ENCODE results near the gene SMIM9. TPM values are rescaled to one million over a fixed set of nuclear protein-coding genes. Genes with fewer than 3 reads are reported as not detected.
A peak's percentile ranks its signal among the peaks of the same experiment; 100 is the strongest.
"Not testable (repeated sequence)": the region's sequence is repeated elsewhere in the genome, so short reads cannot be mapped to it uniquely, and the experiment has no call there.

Gene SMIM9
- polyA plus RNA-seq: not detected

DNA sequence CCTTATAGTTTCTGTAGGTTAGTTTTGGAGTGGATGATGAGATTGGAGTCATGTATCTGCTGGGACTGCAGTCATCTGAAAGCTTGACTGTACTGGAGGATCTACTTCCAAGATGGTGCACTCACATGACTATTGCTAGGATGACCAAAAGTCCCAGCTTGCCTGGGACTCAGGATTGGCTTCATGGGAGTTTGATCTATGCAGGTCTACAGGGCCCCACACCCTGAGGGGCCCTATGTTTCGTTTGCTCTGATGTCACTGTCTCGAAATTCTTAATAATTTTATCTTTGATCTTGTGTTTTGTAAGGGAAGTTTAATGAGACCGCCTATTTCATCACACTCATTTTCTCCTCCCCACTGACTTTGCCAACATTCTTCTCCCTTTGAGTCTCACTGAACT lies at the start of gene SMIM9:
TSS of gene SMIM9 (minus strand) at position 101 of the 400 bp plus-strand sequence. CDS start 3,806 bp downstream, outside the sequence.
- Mint-ChIP-seq H3K36me3 (no peaks in the 10 kb centered on the region), H3K27me3 (ENCODE audit: low read depth in 3 of 3) (peaks cover 3 to 7% (median 4%) of the 10 kb centered on the region in 3 donors), H3K4me3 (no peak within 1 kb of the TSS), H3K9me3 (peaks cover 0 to 2% (median 0%) of the 10 kb centered on the region in 6 donors), H3K4me1 (peaks cover 0 to 2% of the 10 kb centered on the region in 2 donors), H3K27ac (no peak within 1 kb of the TSS)
- no peak for DNase-seq

DNA sequence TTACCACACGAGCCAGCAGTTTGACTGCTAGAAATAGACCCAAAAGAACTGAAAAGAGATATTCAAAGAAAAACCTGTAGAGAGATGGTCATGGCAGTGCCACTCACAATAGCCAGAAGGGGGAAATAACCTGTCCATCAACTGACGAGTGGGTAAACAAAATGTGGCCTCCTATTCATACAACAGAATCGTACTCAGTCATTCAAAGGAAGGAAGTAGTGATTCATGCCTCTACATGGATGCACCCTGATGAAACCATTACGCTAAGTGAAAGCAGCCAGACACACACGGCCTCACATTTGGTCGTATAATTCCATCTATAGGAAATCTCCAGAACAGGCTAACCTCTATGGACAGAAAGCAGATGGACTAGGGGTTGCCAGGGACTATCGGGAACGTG lies 49.6 kb upstream of the SMIM9 start:
- H3K4me1 Mint-ChIP-seq; H3K27ac Mint-ChIP-seq; DNase-seq; H3K9me3 Mint-ChIP-seq; H3K36me3 Mint-ChIP-seq; H3K4me3 Mint-ChIP-seq; H3K27me3 Mint-ChIP-seq (ENCODE audit: low read depth in 3 of 3): not testable (repeated sequence)

DNA sequence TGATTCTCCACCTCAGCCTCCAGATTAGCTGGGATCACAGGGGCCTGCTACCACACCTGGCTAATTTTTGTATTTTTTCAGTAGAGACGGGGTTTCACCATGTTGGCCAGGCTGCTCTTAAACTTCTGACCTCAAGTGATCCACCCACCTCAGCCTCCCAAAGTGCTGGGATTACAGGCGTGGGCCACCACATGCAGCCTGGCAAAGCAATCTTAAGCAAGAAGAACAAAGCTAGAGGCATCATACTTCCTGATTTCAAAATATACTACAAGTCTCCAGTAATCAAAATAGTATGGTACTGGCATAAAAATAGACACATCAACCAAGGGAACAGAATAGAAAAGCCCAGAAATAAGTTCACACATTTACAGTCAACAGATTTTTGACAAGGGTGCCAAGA lies 38.9 kb upstream of the SMIM9 start:
- H3K4me1 Mint-ChIP-seq: no peaks in the 10 kb centered on the region
- H3K36me3 Mint-ChIP-seq: peaks cover 0 to under 1% (median 0%) of the 10 kb centered on the region in 3 donors
- DNase-seq: no peak
- H3K9me3 Mint-ChIP-seq: peaks cover 0 to 7% (median 3%) of the 10 kb centered on the region in 6 donors
- H3K27me3 Mint-ChIP-seq (ENCODE audit: low read depth in 3 of 3): peaks cover 3 to 15% (median 3%) of the 10 kb centered on the region in 3 donors
- H3K4me3 Mint-ChIP-seq: no peak overlapping the region
- no peak overlapping the region for H3K27ac Mint-ChIP-seq

- H3K27me3 Mint-ChIP-seq (ENCODE audit: low read depth in 3 of 3): peaks cover 1 to 17% (median 7%) of the 10 kb centered on the region in 3 donors
- not testable (repeated sequence) for DNase-seq, H3K4me1 Mint-ChIP-seq, H3K36me3 Mint-ChIP-seq, H3K27ac Mint-ChIP-seq, H3K4me3 Mint-ChIP-seq
- peaks cover 0 to 14% (median 8%) of the 10 kb centered on the region in 6 donors for H3K9me3 Mint-ChIP-seq
These were observed 34.1 kb upstream of the SMIM9 start for GRCh38 chrX:154868522-154868921.

DNA sequence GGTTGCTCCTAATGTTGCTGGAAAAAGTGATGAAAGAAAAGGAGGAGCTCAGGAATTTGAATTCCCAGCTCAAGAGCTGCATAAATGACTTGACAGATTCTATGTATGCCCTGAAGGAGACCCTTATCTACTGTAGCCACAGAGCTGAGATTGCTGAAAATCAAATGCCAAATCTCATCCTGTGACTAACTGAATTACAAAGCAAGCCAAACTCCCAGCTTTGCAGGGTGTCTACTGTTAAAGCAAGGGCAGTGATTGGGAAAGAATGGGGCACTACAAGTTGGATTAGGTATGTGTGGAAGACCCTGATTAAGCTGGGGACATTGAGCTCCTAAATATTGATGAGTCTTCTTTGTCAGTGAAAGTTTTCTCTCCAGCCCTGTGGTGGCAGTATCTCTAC lies 20.8 kb upstream of the SMIM9 start:
- peaks cover 0 to 5% (median 1%) of the 10 kb centered on the region in 3 donors for H3K27me3 Mint-ChIP-seq (ENCODE audit: low read depth in 3 of 3)
- H3K4me1 Mint-ChIP-seq: no peaks in the 10 kb centered on the region
- no peak overlapping the region for H3K27ac Mint-ChIP-seq
- no peak overlapping the region for H3K4me3 Mint-ChIP-seq
- H3K9me3 Mint-ChIP-seq: no peaks in the 10 kb centered on the region
- H3K36me3 Mint-ChIP-seq: no peaks in the 10 kb centered on the region
- no peak for DNase-seq

DNA sequence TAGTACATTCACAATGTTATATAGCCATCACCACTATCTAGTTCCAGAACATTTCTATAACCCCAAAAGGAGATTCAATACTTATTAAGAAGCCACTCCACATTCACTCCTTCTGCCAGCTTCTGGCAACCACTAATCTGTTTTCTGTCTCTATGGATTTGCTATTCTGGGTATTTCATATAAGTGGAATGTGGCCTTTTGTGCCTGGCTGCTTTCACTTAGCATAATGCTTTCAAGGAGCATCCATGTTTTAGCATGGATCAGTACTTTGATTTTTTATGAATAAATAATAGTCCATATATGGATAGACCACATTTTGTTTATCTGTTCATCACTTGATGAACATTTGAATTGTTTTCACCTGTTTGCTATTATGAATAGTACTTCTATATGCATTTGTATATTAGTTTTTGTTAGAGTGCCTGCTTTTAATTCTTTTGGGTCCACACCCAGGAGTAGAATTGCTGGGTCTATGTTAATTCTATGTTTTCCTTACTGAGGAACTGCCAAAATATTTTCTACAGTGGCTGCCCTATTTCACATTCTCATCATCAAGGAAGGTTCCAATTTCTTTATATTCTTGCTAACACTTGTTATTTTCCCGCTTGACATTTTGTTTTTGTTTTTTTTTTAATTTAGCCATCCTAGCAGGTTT lies 16.6 kb upstream of the SMIM9 start:
- Mint-ChIP-seq H3K4me3 (no peak overlapping the region), H3K36me3 (peaks cover 0 to 4% (median 0%) of the 10 kb centered on the region in 3 donors), H3K27me3 (ENCODE audit: low read depth in 3 of 3) (peaks cover 0 to 5% (median 3%) of the 10 kb centered on the region in 3 donors), H3K27ac (no peak overlapping the region), H3K9me3 (no peaks in the 10 kb centered on the region), H3K4me1 (no peaks in the 10 kb centered on the region)
- DNase-seq: no peak

DNA sequence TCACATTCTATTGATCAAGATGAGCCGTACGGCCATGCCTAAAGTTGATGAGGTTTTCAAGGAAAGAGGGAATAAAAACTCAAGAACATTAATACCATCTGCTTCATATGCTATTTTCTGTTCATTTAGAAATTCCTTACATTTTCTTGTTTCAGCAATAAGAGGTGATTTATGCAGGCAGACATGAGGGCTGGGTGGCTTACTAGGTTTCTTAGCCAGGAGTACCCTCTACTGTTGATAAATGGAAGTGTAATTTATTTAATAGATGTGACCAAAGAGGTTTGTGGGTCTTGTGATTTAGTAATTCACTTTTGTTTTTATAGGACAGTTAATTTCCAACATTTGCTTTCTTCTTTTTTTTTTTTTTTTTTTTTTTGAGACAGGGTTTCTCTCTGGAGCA lies 6.4 kb upstream of the SMIM9 start:
- DNase-seq: peak; percentile 39 to 48 (median 46)
- Mint-ChIP-seq H3K4me1 (no peaks in the 10 kb centered on the region), H3K27me3 (ENCODE audit: low read depth in 3 of 3) (peaks cover 0 to 4% (median 3%) of the 10 kb centered on the region in 3 donors), H3K4me3 (no peak overlapping the region), H3K9me3 (peaks cover 0 to 2% (median 0%) of the 10 kb centered on the region in 6 donors), H3K36me3 (no peaks in the 10 kb centered on the region), H3K27ac (no peak overlapping the region)

DNA sequence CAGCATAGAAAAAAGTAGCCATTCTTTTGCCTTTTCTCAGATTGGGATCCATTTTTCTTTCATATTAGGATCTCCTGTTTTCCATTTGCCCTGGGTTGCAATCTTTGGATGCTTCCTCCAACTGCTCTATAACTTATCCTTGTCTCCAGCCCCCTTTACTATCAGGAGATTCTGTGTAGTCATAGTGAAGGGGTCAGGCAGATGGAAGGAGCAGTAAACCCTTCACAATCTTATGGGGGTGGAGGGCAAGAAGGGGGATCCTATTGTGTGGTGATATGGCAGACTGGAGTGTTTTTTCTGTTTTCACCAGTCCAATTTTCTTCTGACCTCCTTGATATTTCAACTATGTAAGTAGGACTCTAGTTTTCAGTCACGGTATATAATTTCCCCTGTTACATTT lies 1.7 kb upstream of the SMIM9 start:
- no peak for DNase-seq

DNA sequence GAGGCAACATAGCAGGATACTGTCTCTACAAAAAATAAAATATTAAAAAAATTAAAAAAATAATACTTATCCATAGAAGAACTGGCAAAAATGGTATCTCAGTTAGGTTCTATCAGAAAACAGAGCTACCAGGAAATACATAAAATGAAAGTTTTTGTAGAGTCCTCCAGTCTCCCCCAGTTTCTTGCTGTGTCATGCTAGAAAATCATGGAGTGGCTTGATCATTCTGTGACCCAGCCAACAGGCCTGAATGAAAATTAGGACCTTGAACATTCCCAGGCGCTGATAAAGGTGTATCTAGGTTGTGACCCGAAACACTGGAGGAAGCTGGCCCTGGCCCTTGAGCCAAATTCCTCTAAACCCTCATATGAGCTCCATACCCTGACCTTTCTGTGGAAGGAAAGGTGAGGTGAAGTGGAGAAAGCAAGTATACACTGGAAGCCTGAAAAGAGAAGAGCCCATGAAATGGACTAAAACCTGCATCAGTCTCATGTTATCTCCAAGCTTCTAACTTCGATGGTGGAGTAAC lies 652 bp downstream of the SMIM9 start:
- H3K9me3 Mint-ChIP-seq: peaks cover 0 to 2% (median 0%) of the 10 kb centered on the region in 6 donors
- peaks cover 3 to 7% (median 6%) of the 10 kb centered on the region in 3 donors for H3K27me3 Mint-ChIP-seq (ENCODE audit: low read depth in 3 of 3)
- peaks cover 0 to 2% of the 10 kb centered on the region in 2 donors for H3K4me1 Mint-ChIP-seq
- no peaks in the 10 kb centered on the region for H3K36me3 Mint-ChIP-seq
- no peak for DNase-seq
- H3K4me3 Mint-ChIP-seq: no peak overlapping the region
- no peak overlapping the region for H3K27ac Mint-ChIP-seq

More for the DNA sequence above, 1.7 kb upstream of the SMIM9 start:
- no peak overlapping the region for H3K4me3 Mint-ChIP-seq
- no peaks in the 10 kb centered on the region for H3K36me3 Mint-ChIP-seq
- H3K27me3 Mint-ChIP-seq (ENCODE audit: low read depth in 3 of 3): peaks cover 3 to 7% (median 4%) of the 10 kb centered on the region in 3 donors
- H3K4me1 Mint-ChIP-seq: no peaks in the 10 kb centered on the region
- H3K27ac Mint-ChIP-seq: no peak overlapping the region
- peaks cover 0 to 2% (median 0%) of the 10 kb centered on the region in 6 donors for H3K9me3 Mint-ChIP-seq

- Mint-ChIP-seq H3K9me3 (no peaks in the 10 kb centered on the region), H3K27me3 (ENCODE audit: low read depth in 3 of 3) (peaks cover 0 to 5% (median 2%) of the 10 kb centered on the region in 3 donors), H3K36me3 (no peaks in the 10 kb centered on the region), H3K4me1 (peaks cover 0 to 8% of the 10 kb centered on the region in 2 donors), H3K4me3 (no peak overlapping the region), H3K27ac (no peak overlapping the region)
- no peak for DNase-seq
These were observed 4.5 kb downstream of the SMIM9 start for GRCh38 chrX:154829926-154830442.

- Mint-ChIP-seq H3K4me3 (no peak overlapping the region), H3K4me1 (peaks cover 0 to 8% of the 10 kb centered on the region in 2 donors), H3K36me3 (no peaks in the 10 kb centered on the region), H3K9me3 (no peaks in the 10 kb centered on the region), H3K27ac (peak overlapping the region in 1 of 6 donors; percentile 43), H3K27me3 (ENCODE audit: low read depth in 3 of 3) (peaks cover 0 to 2% (median 2%) of the 10 kb centered on the region in 3 donors)
- no peak for DNase-seq
These were observed 5.3 kb downstream of the SMIM9 start for GRCh38 chrX:154829134-154829533.

DNA sequence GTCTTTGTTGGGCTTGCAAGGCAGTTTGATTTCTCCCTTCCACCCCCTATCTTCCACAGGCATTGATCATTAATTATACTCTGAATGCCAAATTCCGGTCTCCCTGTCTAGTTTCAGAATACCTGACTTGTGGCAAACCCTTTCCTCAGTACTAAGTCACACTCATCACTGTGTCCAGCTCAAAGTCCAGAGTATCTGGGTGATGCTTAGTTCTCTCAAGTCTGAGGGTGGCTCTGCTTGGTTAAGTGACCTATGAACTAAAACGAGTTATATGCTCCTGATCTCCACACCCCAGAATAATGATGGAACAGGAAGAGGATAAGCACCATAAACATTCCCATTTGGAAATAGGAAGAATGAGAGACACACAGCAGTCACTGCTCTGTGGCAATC lies 6.5 kb downstream of the SMIM9 start:
- peak overlapping the region in 1 of 5 donors; percentile 3 for H3K4me3 Mint-ChIP-seq
- H3K9me3 Mint-ChIP-seq: no peaks in the 10 kb centered on the region
- H3K4me1 Mint-ChIP-seq: peaks cover 0 to 8% of the 10 kb centered on the region in 2 donors
- H3K27ac Mint-ChIP-seq: peak overlapping the region in 2 of 6 donors; percentile 52 to 68
- H3K27me3 Mint-ChIP-seq (ENCODE audit: low read depth in 3 of 3): peaks cover 0 to 2% (median 2%) of the 10 kb centered on the region in 3 donors
- no peak for DNase-seq
- no peaks in the 10 kb centered on the region for H3K36me3 Mint-ChIP-seq

- Mint-ChIP-seq H3K9me3 (no peaks in the 10 kb centered on the region), H3K4me1 (peaks cover 0 to 8% of the 10 kb centered on the region in 2 donors), H3K4me3 (peak overlapping the region in 2 of 5 donors; percentile 3 to 33), H3K27me3 (ENCODE audit: low read depth in 3 of 3) (peaks cover 0 to 2% (median 2%) of the 10 kb centered on the region in 3 donors), H3K27ac (peak overlapping the region in 5 of 6 donors; percentile 3 to 68 (median 52)), H3K36me3 (no peaks in the 10 kb centered on the region)
- DNase-seq: peak in 2 of 3 donors; percentile 4 to 15
These were observed 7.1 kb downstream of the SMIM9 start for GRCh38 chrX:154827194-154828015.

GRCh38 chrX:154825586-154825985 lies 8.9 kb downstream of the SMIM9 start:
- not testable (repeated sequence) for H3K4me1 Mint-ChIP-seq; H3K9me3 Mint-ChIP-seq; H3K27ac Mint-ChIP-seq; H3K27me3 Mint-ChIP-seq (ENCODE audit: low read depth in 3 of 3); DNase-seq; H3K36me3 Mint-ChIP-seq; H3K4me3 Mint-ChIP-seq

Measured in immature natural killer cell (primary cell).